Activated T-helper 2 cell treated with anti-CD3 and anti-CD28 coated beads, Interferon-gamma antibody, Interleukin-2, Interleukin-4, amounts not matched to agents 10 μg/mL and 5 μg/mL and 100 μg/mL, durations not matched to agents 14 hours and 24 hours and 36 hours (primary cell): Measurements from ENCODE around the gene STAM. TPM values are rescaled to one million over a fixed set of nuclear protein-coding genes. Genes with fewer than 3 reads are reported as not detected.

Experiments
- DNase-seq: peaks from one replicate; pipeline ENCODE4 v3.0.0; 2021; ENCODE audit warnings: low spot score
- H3K27ac Mint-ChIP-seq: one replicate; pipeline ENCODE4 v1.8.0; 2021; ENCODE audit warnings: mixed read lengths
- H3K27me3 Mint-ChIP-seq: one replicate; pipeline ENCODE4 v1.8.0; 2021; ENCODE audit warnings: low read depth, mixed read lengths
- H3K36me3 Mint-ChIP-seq: one replicate; pipeline ENCODE4 v1.8.0; 2021; ENCODE audit warnings: low read depth, mixed read lengths
- H3K4me1 Mint-ChIP-seq: one replicate; pipeline ENCODE4 v1.8.0; 2021; ENCODE audit warnings: low read depth, mixed read lengths
- H3K4me3 Mint-ChIP-seq: one replicate; pipeline ENCODE4 v1.8.0; 2021; ENCODE audit warnings: low read depth, mild to moderate bottlenecking, moderate library complexity, mixed read lengths
- H3K9me3 Mint-ChIP-seq: one replicate; pipeline ENCODE4 v1.8.0; 2021; ENCODE audit warnings: mixed read lengths
- intact Hi-C: fragments of 100-400 bp; cut with micrococcal nuclease; formaldehyde crosslinking; loops from one replicate; pipeline ENCODE4 v1.15.1; 2023
- total RNA-seq: library from RNA; stranded (reverse); gene quantifications from 2 replicates; pipeline ENCODE4 v1.2.3, GENCODE V29; 2022

The STAM gene
- total RNA-seq, 1 donor from 2014 or later, result 33.8 TPM

DNA sequence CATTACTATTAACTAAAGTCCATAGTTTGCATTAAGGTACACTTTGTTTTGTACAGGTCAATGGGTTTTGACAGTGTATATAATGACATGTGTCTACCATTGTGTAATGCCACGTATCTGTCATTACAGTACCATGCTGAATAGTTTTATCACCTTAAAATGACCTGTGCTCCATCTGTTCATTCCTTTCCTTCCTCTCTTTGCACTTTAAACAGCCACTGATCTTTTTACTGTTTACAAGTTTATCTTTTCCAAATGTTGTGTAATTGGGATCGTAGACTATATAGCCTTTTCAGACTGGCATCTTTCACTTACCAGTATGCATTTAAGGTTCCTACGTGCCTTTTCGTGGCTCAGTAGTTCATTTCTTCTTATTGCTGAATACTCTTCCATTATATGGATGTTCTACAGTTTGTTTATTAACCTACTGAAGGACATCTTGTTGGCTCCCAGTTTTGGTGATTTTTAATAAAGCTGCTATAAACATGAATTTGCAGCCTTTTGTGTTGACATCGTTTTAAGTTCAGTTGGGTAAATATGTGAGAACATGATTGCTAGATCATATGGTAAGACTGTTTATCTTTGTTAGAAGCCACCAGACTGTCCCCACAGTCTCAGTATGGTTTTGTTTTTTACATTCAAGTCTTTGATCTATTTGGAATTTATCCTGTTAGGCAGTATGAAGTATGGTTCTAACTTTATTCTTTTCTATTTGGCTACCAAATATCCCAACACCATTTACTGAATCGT, 24.7 kb downstream of the STAM start:
- Mint-ChIP-seq H3K9me3 (no peaks in the 10 kb centered on the region), H3K36me3 (peaks cover 47% of the 10 kb centered on the region), H3K27ac (peak overlapping the region; percentile 84), H3K4me1 (peaks cover 54% of the 10 kb centered on the region), H3K27me3 (no peaks in the 10 kb centered on the region), H3K4me3 (peak overlapping the region; percentile 35)
- intact Hi-C loops, result loop anchor here (2.0 kb wide), 3 partner anchors 14 to 22 kb away; no protein-coding TSS in a partner anchor
- no peak for DNase-seq

GRCh38 chr10:17669185-17669872, 25.4 kb downstream of the STAM start:
- DNase-seq, result no peak
- Mint-ChIP-seq H3K4me3 (peak overlapping the region; percentile 56), H3K4me1 (peaks cover 59% of the 10 kb centered on the region), H3K27me3 (no peaks in the 10 kb centered on the region), H3K36me3 (peaks cover 48% of the 10 kb centered on the region), H3K9me3 (no peaks in the 10 kb centered on the region), H3K27ac (peak overlapping the region; percentile 84)
- intact Hi-C loops, result loop anchor here (2.0 kb wide), 3 partner anchors 15 to 23 kb away; no protein-coding TSS in a partner anchor

DNA sequence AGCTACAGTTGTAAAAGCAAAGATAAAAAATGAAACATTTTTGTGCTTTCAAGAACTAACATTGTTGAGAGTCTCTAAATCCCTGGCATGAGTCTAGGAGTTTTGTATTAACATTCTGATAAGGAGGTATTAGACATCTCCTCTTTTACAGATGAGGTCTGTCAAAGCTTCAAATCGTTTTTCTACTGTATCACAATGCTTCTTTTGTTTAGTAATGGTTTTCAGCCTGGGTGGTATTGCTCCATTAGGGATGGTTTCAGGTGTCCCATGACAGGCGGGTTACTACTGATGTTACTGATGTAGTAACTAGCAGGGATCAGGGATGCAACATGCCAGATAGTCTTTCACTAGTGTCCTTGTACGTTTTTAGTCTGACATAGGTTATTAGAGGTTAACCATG, 27.4 kb downstream of the STAM start:
- DNase-seq, result no peak
- Mint-ChIP-seq H3K9me3 (no peaks in the 10 kb centered on the region), H3K27me3 (no peaks in the 10 kb centered on the region), H3K4me3 (no peak overlapping the region), H3K36me3 (peaks cover 51% of the 10 kb centered on the region), H3K4me1 (peaks cover 62% of the 10 kb centered on the region), H3K27ac (no peak overlapping the region)
- intact Hi-C loops, result no loop called here

- Mint-ChIP-seq H3K4me3 (no peak overlapping the region), H3K27me3 (no peaks in the 10 kb centered on the region), H3K36me3 (peaks cover 46% of the 10 kb centered on the region), H3K9me3 (no peaks in the 10 kb centered on the region), H3K4me1 (peaks cover 56% of the 10 kb centered on the region), H3K27ac (peak overlapping the region; percentile 79)
- no peak for DNase-seq
- intact Hi-C loops, result loop anchor here (1.0 kb wide), 2 partner anchors 9 to 27 kb away; no protein-coding TSS in a partner anchor
These were observed 29.6 kb downstream of the STAM start for GRCh38 chr10:17673471-17674061.

GRCh38 chr10:17674566-17674965, 30.6 kb downstream of the STAM start:
- no peak for DNase-seq
- H3K4me1 Mint-ChIP-seq, result peaks cover 55% of the 10 kb centered on the region
- no peak overlapping the region for H3K4me3 Mint-ChIP-seq
- no peaks in the 10 kb centered on the region for H3K27me3 Mint-ChIP-seq
- H3K27ac Mint-ChIP-seq, result no peak overlapping the region
- intact Hi-C loops, result no loop called here
- peaks cover 49% of the 10 kb centered on the region for H3K36me3 Mint-ChIP-seq
- no peaks in the 10 kb centered on the region for H3K9me3 Mint-ChIP-seq

- Mint-ChIP-seq H3K27ac (no peak overlapping the region), H3K4me1 (peaks cover 58% of the 10 kb centered on the region), H3K36me3 (peaks cover 47% of the 10 kb centered on the region), H3K27me3 (no peaks in the 10 kb centered on the region), H3K4me3 (no peak overlapping the region), H3K9me3 (no peaks in the 10 kb centered on the region)
- no peak for DNase-seq
- intact Hi-C loops, result no loop called here
These were observed 31.7 kb downstream of the STAM start for GRCh38 chr10:17675638-17676037.

DNA sequence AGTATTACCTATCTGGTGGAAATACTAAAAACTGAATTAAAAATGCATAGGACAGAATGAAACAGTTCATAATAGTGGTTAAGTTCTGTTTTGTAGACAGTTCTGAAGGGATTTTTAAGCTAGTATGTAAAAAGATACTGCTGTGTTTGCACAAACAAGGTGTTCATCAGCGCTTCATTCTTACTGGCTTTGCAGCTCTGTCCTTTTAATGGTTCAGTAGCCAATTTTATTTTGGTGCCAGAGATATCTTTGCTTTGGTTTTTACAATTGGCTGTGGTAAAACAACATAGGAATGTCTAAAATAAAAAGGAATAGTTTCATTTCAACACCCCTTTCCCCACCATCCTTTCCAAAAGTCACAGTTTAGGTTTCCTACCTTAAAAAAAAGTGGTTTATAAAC, 33.0 kb downstream of the STAM start:
- intact Hi-C loops, result no loop called here
- H3K36me3 Mint-ChIP-seq, result peaks cover 44% of the 10 kb centered on the region
- H3K27ac Mint-ChIP-seq, result no peak overlapping the region
- no peaks in the 10 kb centered on the region for H3K9me3 Mint-ChIP-seq
- H3K4me1 Mint-ChIP-seq, result peaks cover 50% of the 10 kb centered on the region
- no peak overlapping the region for H3K4me3 Mint-ChIP-seq
- DNase-seq, result no peak
- no peaks in the 10 kb centered on the region for H3K27me3 Mint-ChIP-seq

DNA sequence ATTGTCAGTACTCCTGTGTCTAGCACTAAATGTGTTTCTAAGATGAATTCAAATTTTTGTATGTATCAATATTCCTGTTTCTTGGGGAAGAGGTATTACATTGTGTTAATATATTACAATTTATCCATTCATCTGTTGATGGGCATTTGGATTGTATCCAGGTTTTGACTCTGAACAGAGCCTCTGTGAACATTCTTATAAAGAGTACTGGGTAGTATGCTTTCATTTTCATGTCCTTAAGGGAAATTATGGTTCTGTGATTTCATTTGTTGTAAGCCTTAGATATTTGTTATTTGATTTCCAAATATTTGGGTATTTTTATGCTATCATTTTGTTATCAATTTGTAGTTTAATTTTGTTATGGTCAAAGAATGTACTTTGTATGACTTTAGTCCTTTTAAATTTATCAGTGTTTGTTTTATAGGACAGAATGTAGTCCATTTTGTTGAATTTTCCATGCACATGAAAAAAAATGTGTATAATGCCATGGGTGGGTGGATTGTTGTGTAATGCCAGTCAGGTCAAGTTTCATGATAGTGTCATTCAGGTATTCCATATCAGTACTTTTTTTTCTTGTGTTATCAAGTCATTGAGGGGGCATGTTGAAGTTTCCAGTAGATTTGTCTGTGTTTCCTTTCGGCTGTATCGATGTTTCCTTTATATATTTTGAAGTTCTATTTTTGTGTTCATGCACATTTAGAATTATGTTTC, 38.4 kb downstream of the STAM start:
- H3K27ac Mint-ChIP-seq, result peak overlapping the region; percentile 24

GRCh38 chr10:17683541-17683940, 39.6 kb downstream of the STAM start:
- no peaks in the 10 kb centered on the region for H3K9me3 Mint-ChIP-seq
- peak overlapping the region; percentile 17 for H3K27ac Mint-ChIP-seq
- H3K4me1 Mint-ChIP-seq, result peaks cover 44% of the 10 kb centered on the region
- H3K36me3 Mint-ChIP-seq, result peaks cover 57% of the 10 kb centered on the region
- H3K27me3 Mint-ChIP-seq, result no peaks in the 10 kb centered on the region
- intact Hi-C loops, result no loop called here
- no peak for DNase-seq
- H3K4me3 Mint-ChIP-seq, result no peak overlapping the region

More for the DNA sequence above, 38.4 kb downstream of the STAM start:
- no peak for DNase-seq
- Mint-ChIP-seq H3K9me3 (no peaks in the 10 kb centered on the region), H3K27me3 (no peaks in the 10 kb centered on the region), H3K4me3 (no peak overlapping the region), H3K36me3 (peaks cover 55% of the 10 kb centered on the region), H3K4me1 (peaks cover 46% of the 10 kb centered on the region)
- intact Hi-C loops, result loop anchor here (1.0 kb wide), 1 partner anchor 9 kb away; no protein-coding TSS in a partner anchor

DNA sequence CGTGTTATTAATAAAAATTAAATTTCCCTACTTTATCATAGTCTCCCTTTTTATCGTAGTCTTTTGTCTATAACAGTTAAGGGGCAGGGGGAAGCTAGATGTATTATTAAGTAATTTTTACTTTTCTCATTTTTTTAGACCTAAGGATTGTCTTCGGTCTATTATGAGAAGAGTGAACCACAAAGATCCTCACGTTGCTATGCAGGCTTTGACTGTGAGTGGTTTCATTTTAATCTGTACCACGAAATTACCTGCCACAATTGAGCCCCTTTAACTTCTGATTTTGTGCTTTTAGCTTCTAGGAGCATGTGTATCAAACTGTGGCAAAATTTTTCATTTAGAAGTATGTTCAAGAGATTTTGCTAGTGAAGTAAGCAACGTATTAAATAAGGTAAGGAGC, 40.6 kb downstream of the STAM start:
- H3K27ac Mint-ChIP-seq, result no peak overlapping the region
- peaks cover 55% of the 10 kb centered on the region for H3K36me3 Mint-ChIP-seq
- peaks cover 37% of the 10 kb centered on the region for H3K4me1 Mint-ChIP-seq
- DNase-seq, result no peak
- H3K27me3 Mint-ChIP-seq, result no peaks in the 10 kb centered on the region
- H3K9me3 Mint-ChIP-seq, result no peaks in the 10 kb centered on the region
- H3K4me3 Mint-ChIP-seq, result no peak overlapping the region
- intact Hi-C loops, result loop anchor here (2.0 kb wide), 1 partner anchor 16 kb away; no protein-coding TSS in a partner anchor

- H3K27me3 Mint-ChIP-seq, result no peaks in the 10 kb centered on the region
- intact Hi-C loops, result loop anchor here (1.0 to 2.0 kb wide), 2 partner anchors 17 to 39 kb away; no protein-coding TSS in a partner anchor
- H3K9me3 Mint-ChIP-seq, result no peaks in the 10 kb centered on the region
- peak overlapping the region; percentile 85 for H3K27ac Mint-ChIP-seq
- H3K4me3 Mint-ChIP-seq, result no peak overlapping the region
- H3K4me1 Mint-ChIP-seq, result peaks cover 29% of the 10 kb centered on the region
- peaks cover 56% of the 10 kb centered on the region for H3K36me3 Mint-ChIP-seq
- DNase-seq, result no peak
These were observed 41.4 kb downstream of the STAM start for GRCh38 chr10:17685233-17685840.
